Measurements from ENCODE around the gene MT1A. TPM values are rescaled to one million over a fixed set of nuclear protein-coding genes. Genes with fewer than 3 reads are reported as not detected.

MT1A gene
- total RNA-seq, 1 experiment from 2014 or later, result not detected

- DNase-seq (ENCODE audit: low read depth, low spot score) (no peak), ATAC-seq (no peak)
- Histone ChIP-seq H4K20me1 (ENCODE audit: insufficient read depth) (no peaks in the 10 kb centered on the region), H3K4me1 (ENCODE audit: control insufficient read depth in 1 of 2, insufficient read depth in 2 of 2, low read length in 2 of 2) (peaks cover 9 to 32% of the 10 kb centered on the region in 2 experiments), H3K36me3 (ENCODE audit: control insufficient read depth in 1 of 2, insufficient read depth in 2 of 2, low read length in 2 of 2) (no peaks in the 10 kb centered on the region), H3K4me2 (ENCODE audit: low read length) (no peak overlapping the region), H3K4me3 (replicated peaks in 1 of 2; ENCODE audit: low read depth in 1 of 2, low read length in 2 of 2) (no peak overlapping the region), H3K27me3 (ENCODE audit: insufficient read depth, low read length) (no peaks in the 10 kb centered on the region), H3K79me2 (ENCODE audit: insufficient read depth, low read length) (peaks cover 5% of the 10 kb centered on the region; the same call in 1 of the 2 replicates), H3K9ac (ENCODE audit: low read length) (no peak overlapping the region), H2AFZ (ENCODE audit: low read depth, low read length, poor library complexity, severe bottlenecking) (peak overlapping the region; percentile 61), H3K9me3 (ENCODE audit: control insufficient read depth in 1 of 2, insufficient read depth in 1 of 2, low read depth in 1 of 2, low read length in 2 of 2) (no peaks in the 10 kb centered on the region), H3K27ac (ENCODE audit: low read depth, low read length) (no peak overlapping the region), H3K9me2 (ENCODE audit: insufficient read depth) (no peaks in the 10 kb centered on the region)
- ChIA-PET CTCF (interaction anchor here (2.1 kb wide), 1 partner anchor 12 kb away, joined by 11 read pairs; no protein-coding TSS in a partner anchor), POLR2A (no interaction called here), RAD21 (ENCODE audit: low non-redundant PET in 1 of 2, low total read pairs in 2 of 2, uncharacterized antibody in 2 of 2, unreplicated experiment in 2 of 2) (no interaction called here)
- no TSS peak for BruUV-seq (replicated peaks)
- TF ChIP-seq JUND (IDR thresholded peaks at IDR 0.05), result no peak
- TF ChIP-seq ELF1 (IDR thresholded peaks at IDR 0.05; ENCODE audit: borderline replicate concordance, low read depth), result no peak
- no peak for TF ChIP-seq CEBPB (IDR thresholded peaks at IDR 0.05; ENCODE audit: low read depth)
- TF ChIP-seq, protein P1, sequence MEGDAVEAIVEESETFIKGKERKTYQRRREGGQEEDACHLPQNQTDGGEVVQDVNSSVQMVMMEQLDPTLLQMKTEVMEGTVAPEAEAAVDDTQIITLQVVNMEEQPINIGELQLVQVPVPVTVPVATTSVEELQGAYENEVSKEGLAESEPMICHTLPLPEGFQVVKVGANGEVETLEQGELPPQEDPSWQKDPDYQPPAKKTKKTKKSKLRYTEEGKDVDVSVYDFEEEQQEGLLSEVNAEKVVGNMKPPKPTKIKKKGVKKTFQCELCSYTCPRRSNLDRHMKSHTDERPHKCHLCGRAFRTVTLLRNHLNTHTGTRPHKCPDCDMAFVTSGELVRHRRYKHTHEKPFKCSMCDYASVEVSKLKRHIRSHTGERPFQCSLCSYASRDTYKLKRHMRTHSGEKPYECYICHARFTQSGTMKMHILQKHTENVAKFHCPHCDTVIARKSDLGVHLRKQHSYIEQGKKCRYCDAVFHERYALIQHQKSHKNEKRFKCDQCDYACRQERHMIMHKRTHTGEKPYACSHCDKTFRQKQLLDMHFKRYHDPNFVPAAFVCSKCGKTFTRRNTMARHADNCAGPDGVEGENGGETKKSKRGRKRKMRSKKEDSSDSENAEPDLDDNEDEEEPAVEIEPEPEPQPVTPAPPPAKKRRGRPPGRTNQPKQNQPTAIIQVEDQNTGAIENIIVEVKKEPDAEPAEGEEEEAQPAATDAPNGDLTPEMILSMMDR (IDR thresholded peaks at IDR 0.05 in 2 of 3, conservative IDR thresholded peaks at IDR 0.05 in 1 of 3; ENCODE audit: borderline replicate concordance in 1 of 3, insufficient read depth in 1 of 3, low read depth in 2 of 3, low read length in 2 of 3), result no peak
- TF ChIP-seq REST (IDR thresholded peaks at IDR 0.05; ENCODE audit: low read depth), result no peak
- TF ChIP-seq EZH2 (IDR thresholded peaks at IDR 0.05), result no peak
- no peak for TF ChIP-seq SRF (IDR thresholded peaks at IDR 0.05; ENCODE audit: low read depth)
- no peak for TF ChIP-seq RAD21 (IDR thresholded peaks at IDR 0.05; ENCODE audit: low read depth)
- no peak for TF ChIP-seq SIN3A (IDR thresholded peaks at IDR 0.05; ENCODE audit: low read depth)
- no peak for TF ChIP-seq ZNF274 (IDR thresholded peaks at IDR 0.05; ENCODE audit: low read depth, low read length)
- no peak for TF ChIP-seq TCF7L2 (IDR thresholded peaks at IDR 0.05; ENCODE audit: borderline replicate concordance, extremely low read depth, insufficient read depth, insufficient read length)
- intact Hi-C loops (cut with micrococcal nuclease), result no loop called here
Observed at GRCh38 chr16:56631197-56631596, 7.3 kb upstream of the MT1A start.

All from HCT116 (cell line).